Activated CD4-positive, CD25-positive, alpha-beta regulatory T cell treated with anti-CD3 and anti-CD28 coated beads, Interleukin-2, amount 50 U/mL, for 24 hours (primary cell): Measurements from ENCODE around the gene MMRN2.
"Not testable (repeated sequence)": the region's sequence is repeated elsewhere in the genome, so short reads cannot be mapped to it uniquely, and the experiment has no call there.

Experiments used
- ATAC-seq, 2 donors: fragments of 150-1000 bp; cut with Tn5 transposase; one replicate each; pipeline ENCODE4 v1.10.0; 2021; ENCODE audit warnings: mild to moderate bottlenecking in 1 of 2, moderate library complexity in 1 of 2

MMRN2 gene, protein sequence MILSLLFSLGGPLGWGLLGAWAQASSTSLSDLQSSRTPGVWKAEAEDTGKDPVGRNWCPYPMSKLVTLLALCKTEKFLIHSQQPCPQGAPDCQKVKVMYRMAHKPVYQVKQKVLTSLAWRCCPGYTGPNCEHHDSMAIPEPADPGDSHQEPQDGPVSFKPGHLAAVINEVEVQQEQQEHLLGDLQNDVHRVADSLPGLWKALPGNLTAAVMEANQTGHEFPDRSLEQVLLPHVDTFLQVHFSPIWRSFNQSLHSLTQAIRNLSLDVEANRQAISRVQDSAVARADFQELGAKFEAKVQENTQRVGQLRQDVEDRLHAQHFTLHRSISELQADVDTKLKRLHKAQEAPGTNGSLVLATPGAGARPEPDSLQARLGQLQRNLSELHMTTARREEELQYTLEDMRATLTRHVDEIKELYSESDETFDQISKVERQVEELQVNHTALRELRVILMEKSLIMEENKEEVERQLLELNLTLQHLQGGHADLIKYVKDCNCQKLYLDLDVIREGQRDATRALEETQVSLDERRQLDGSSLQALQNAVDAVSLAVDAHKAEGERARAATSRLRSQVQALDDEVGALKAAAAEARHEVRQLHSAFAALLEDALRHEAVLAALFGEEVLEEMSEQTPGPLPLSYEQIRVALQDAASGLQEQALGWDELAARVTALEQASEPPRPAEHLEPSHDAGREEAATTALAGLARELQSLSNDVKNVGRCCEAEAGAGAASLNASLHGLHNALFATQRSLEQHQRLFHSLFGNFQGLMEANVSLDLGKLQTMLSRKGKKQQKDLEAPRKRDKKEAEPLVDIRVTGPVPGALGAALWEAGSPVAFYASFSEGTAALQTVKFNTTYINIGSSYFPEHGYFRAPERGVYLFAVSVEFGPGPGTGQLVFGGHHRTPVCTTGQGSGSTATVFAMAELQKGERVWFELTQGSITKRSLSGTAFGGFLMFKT

DNA sequence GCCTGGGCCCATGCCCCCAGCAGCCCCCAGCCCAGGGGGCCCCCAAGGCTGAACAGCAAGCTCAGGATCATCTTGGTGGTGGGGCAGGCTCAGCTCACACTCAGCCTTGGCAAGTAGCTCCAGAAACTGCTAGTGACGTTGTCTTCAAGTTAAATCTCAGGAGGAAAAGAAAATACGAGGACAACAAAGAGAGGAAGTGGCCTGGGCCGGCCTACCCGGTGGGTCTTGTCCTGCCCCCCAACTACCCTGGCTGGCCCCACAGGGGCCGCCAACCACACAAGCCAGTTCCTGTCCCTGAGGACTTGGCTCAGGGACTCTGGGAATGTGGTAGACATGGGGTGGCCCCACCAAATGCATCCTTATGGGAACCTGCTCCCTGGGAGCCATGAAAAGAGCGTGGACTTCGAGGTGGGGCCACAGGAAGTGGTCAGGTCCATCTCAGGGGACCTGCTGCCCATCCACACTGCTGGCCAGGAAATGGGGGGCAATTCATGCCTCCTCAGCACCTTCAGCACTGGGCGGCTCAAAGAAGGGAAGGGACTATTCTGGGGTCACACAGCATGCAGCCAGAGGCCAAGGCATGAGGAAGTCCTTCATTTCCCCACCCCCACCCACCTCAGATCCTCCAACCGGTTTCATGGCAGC lies at the start of gene MMRN2:
TSS of gene MMRN2 (minus strand) at position 145 of the 645 bp plus-strand sequence. CDS start at position 71, 74 bp downstream.
- ATAC-seq = no peak

GRCh38 chr10:87007124-87007523 lies 49.7 kb upstream of the MMRN2 start:
- not testable (repeated sequence) for ATAC-seq

- ATAC-seq = no peak
These were observed 43.1 kb upstream of the MMRN2 start for GRCh38 chr10:87000491-87000890.

DNA sequence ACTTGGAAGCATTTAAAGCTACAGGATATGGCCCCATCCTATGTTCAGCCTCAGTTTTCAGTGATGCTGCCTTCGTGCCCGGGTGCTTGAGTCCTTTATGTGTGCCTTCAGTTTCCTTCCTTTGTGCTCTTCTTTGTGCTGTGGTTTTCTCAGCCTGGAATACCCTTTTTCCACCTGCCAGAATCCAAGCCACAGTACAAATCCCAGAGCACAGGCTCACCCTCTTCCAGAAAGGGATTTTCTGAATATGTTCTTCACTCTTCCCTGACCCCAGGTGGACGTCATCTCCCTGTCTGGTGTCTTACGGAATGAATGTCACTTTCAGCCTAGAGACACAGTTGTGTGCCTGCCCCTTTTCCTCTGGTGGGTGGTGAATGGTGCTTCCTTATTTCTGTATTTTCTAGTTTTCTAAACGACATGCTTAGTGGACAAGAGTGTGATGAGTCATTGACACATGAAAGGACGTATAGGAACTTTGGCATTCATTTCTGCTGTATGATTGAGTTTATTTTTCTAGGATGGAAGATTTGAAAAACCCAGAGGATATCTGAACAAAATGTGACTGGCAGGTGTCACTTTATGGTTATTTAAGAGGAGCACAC lies 42.5 kb upstream of the MMRN2 start:
- ATAC-seq = not testable (repeated sequence)

DNA sequence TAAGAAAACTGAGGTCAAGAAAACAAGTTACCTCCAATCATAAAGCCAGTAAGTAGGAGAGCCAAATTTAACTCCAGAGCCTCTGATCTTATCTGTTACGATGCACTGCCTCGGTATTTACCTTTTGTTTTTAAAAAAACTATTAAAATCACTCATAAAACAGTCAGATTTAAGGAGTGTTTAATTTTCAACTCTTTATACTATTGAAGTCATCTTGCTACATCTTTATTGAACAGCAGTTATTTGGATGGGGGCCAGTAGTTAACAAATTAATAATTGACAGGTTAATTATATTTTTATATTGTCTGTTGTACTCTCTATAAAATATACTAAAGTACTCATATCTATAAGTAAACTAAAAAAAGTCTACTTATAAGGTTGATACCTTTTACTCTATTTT lies 35.5 kb upstream of the MMRN2 start:
- ATAC-seq = no peak

GRCh38 chr10:86992456-86992855 lies 35.0 kb upstream of the MMRN2 start:
- no peak for ATAC-seq

DNA sequence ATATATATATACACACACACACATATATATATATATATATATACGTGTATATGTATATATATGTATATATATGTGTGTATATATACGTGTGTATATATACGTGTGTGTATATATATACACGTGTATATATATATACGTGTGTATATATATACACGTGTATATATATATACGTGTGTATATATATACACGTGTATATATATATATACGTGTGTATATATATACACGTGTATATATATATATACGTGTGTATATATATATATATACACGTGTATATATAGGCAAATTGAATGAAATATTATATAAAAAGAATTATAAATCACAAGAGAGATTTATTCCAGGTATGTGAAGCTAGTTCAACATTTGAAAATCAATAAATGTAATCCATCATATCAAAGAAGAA lies 33.9 kb upstream of the MMRN2 start:
- ATAC-seq = not testable (repeated sequence)

GRCh38 chr10:86988520-86988919 lies 31.1 kb upstream of the MMRN2 start:
- ATAC-seq = no peak

- not testable (repeated sequence) for ATAC-seq
These were observed 27.1 kb upstream of the MMRN2 start for GRCh38 chr10:86984498-86984897.

DNA sequence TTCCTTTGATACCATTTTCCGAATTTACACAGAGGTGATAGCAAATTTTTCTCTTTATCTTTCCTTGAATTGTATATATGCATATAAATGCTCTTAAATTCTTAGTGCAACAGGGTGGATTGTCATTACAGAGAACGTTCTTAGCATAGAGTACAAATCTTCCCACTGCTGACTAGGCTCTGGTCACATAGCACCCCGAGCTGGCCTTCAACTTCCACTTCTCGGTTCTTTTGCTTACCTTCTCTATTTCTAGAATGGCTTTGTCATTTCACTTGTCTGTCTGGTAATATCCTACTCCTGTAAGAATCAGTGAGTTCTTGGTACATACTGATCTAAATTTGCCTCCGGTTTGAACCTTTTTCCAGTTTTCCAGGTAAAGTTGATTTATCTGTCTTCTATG lies 24.3 kb upstream of the MMRN2 start:
- ATAC-seq = no peak

DNA sequence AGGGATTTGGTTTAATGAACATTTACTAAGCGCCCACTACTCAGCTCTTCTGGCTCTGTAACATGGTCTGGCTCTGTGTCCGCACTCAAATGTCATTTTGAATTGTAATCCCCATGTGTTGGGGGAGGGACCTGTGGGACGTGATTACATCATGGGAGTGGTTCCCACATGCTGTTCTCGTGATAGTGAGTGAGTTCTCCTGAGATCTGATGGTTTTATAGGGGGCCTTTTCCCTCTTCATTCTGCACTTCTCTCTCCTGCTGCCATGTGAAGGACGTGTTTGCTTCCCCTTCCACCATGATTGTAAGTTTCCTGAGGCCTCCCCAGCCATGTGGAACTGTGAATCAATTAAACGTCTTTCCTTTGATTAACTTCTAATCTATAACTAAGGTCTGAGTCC lies 23.6 kb upstream of the MMRN2 start:
- ATAC-seq = not testable (repeated sequence)

- ATAC-seq = no peak
These were observed 22.6 kb upstream of the MMRN2 start for GRCh38 chr10:86979977-86980448.

- no peak for ATAC-seq
These were observed 21.9 kb upstream of the MMRN2 start for GRCh38 chr10:86979296-86979818.

DNA sequence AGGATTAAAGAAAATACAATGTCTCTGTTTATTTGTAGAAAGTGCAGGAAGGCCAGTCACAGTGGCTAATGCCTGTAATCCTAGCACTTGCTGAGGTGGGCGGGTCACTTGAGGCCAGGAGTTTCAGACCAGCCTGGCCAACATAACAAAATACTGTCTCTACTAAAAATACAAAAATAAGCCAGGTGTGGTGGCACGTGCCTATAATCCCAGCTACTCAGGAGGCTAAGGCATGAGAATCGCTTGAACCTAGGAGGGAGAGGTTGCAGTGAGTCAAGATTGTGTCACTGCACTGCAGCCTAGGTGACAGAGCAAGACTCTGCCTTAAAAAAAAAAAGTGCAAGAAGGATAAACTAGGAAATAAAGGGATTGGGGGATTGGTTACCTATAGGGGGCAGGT lies 21.0 kb upstream of the MMRN2 start:
- not testable (repeated sequence) for ATAC-seq

DNA sequence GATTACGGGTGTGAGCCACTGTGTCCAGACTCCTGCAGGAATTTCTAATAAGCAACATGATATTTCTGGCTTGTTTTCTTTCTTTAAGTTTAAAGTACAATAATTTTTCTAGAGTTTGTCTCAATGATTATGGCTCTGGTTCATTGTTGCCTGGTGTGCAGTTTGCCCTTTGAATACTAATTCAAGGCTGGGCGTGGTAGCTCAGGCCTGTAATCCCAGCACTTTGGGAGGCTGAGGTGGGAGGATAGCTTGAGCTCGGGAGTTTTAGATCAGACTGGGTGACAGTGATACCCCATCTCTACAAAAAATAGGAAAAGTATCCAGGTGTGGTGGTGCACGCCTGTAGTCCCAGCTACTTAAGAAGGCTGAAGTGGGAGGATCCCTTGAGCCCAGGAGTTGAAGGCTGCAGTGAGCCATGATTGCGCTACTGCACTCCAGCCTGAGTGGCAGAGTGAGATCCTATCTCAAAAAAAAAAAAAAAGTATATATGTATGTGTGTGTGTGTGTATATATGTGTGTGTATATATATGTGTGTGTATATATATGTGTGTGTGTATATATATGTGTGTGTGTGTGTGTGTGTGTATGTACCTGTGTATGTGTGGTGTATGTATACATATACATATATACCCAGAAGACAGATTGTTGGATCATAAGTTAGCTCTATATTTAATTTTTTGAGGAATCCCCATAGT lies 19.1 kb upstream of the MMRN2 start:
- ATAC-seq = no peak

- ATAC-seq = no peak
These were observed 17.1 kb upstream of the MMRN2 start for GRCh38 chr10:86974484-86974883.

- no peak for ATAC-seq
These were observed 15.4 kb upstream of the MMRN2 start for GRCh38 chr10:86972613-86973380.

DNA sequence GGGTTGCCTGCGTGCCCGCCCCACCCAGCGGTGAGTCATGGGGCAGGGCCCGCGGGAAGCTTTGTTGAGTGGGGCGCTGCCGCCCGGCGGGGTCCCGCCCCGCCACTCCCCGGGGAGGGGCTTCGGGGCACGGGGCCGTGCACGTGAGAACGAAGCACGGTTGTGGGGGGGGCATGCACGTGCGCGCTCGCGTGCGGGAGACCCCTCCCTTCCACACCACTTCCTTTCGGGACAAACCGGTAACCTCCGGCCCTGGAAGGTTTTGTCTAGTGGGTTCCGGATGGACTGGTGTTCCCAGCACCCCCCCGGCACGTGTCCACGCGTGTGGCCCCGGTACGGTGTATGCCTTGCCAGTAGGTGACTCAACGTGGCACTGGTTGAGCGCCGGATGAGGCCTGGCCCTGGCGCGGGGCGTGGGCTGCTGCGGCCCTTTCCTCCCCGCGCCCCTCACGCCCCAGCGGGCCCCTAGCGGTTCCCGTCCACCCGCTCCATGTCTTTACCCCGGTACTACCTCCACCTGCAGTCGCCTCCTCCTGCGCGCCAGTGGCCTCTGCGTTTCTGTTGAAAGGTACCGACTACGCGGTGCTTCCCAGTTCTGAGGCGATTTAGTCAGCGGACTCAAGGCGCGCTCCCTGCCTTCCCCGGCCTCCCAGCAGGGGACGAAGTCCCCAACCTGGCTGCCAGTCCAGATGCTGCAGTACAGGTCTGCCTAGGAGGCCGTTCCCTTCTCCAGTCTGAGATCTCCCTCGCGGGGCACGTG lies 14.0 kb upstream of the MMRN2 start:
- peak; percentile 86 to 88 for ATAC-seq

DNA sequence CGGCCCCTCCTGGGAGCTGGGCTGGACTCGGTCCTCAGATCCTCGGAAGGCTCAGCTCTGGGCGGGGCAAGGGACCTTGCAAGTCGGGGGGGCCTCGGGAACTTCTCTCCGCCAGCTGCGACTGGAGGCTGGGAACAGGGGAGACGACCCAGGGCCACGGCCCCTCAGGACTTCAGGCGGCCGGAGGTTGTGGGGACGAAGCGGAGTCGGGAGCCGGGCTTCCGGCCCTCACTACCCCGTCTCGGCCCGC lies 13.5 kb upstream of the MMRN2 start:
- no peak for ATAC-seq
